ENCODE measurements around the gene ABLIM2. TPM values are rescaled to one million over a fixed set of nuclear protein-coding genes. Genes with fewer than 3 reads are reported as not detected.

Gene ABLIM2
- total RNA-seq, 6 experiments from 2014 or later, result 0.14 TPM; not detected in 5

GRCh38 chr4:8103421-8104390 is 54.9 kb downstream of the ABLIM2 start:
- no peak for DNase-seq
- Mint-ChIP-seq H3K9me3 (no peaks in the 10 kb centered on the region), H3K4me1 (ENCODE audit: low read depth) (0 out of 2 replicates have a peak, but pooled peaks cover 4% of the 10 kb centered on the region), H3K36me3 (ENCODE audit: low read depth) (no peaks in the 10 kb centered on the region), H3K4me3 (no peak overlapping the region), H3K27me3 (ENCODE audit: insufficient read depth) (peaks cover 46% of the 10 kb centered on the region), H3K27ac (no peak overlapping the region)
- no peak for TF ChIP-seq CTCF (IDR thresholded peaks at IDR 0.05)

- no peak for DNase-seq
- Mint-ChIP-seq H3K36me3 (ENCODE audit: low read depth) (no peaks in the 10 kb centered on the region), H3K4me3 (no peak overlapping the region), H3K27ac (no peak overlapping the region), H3K4me1 (ENCODE audit: low read depth) (0 out of 2 replicates have a peak, but pooled peaks cover 4% of the 10 kb centered on the region), H3K9me3 (no peaks in the 10 kb centered on the region), H3K27me3 (ENCODE audit: insufficient read depth) (peaks cover 49% of the 10 kb centered on the region)
- TF ChIP-seq CTCF (IDR thresholded peaks at IDR 0.05), result no peak
Observed at GRCh38 chr4:8102831-8103230, 55.8 kb downstream of the ABLIM2 start.

- Mint-ChIP-seq H3K4me3 (no peak overlapping the region), H3K4me1 (ENCODE audit: low read depth) (0 out of 2 replicates have a peak, but pooled peaks cover 4% of the 10 kb centered on the region), H3K9me3 (no peaks in the 10 kb centered on the region), H3K36me3 (ENCODE audit: low read depth) (no peaks in the 10 kb centered on the region), H3K27me3 (ENCODE audit: insufficient read depth) (peaks cover 43% of the 10 kb centered on the region), H3K27ac (no peak overlapping the region)
- TF ChIP-seq CTCF (IDR thresholded peaks at IDR 0.05), result no peak
- DNase-seq, result no peak
Observed at GRCh38 chr4:8102076-8102355, 56.6 kb downstream of the ABLIM2 start.

- no peak overlapping the region for H3K27ac Mint-ChIP-seq
- no peaks in the 10 kb centered on the region for H3K36me3 Mint-ChIP-seq (ENCODE audit: low read depth)
- no peak for DNase-seq
- TF ChIP-seq CTCF (IDR thresholded peaks at IDR 0.05), result no peak
- H3K9me3 Mint-ChIP-seq, result no peaks in the 10 kb centered on the region
- H3K4me1 Mint-ChIP-seq (ENCODE audit: low read depth), result 0 out of 2 replicates have a peak, but pooled peaks cover 4% of the 10 kb centered on the region
- peaks cover 45% of the 10 kb centered on the region for H3K27me3 Mint-ChIP-seq (ENCODE audit: insufficient read depth)
- no peak overlapping the region for H3K4me3 Mint-ChIP-seq
Observed at GRCh38 chr4:8101213-8102075, 57.2 kb downstream of the ABLIM2 start.

GRCh38 chr4:8099981-8100464 is 58.6 kb downstream of the ABLIM2 start:
- H3K27ac Mint-ChIP-seq, result no peak overlapping the region
- H3K9me3 Mint-ChIP-seq, result peaks cover 9% of the 10 kb centered on the region
- H3K27me3 Mint-ChIP-seq (ENCODE audit: insufficient read depth), result peaks cover 47% of the 10 kb centered on the region
- 0 out of 2 replicates have a peak, but pooled peaks cover under 1% of the 10 kb centered on the region for H3K36me3 Mint-ChIP-seq (ENCODE audit: low read depth)
- no peak for TF ChIP-seq CTCF (IDR thresholded peaks at IDR 0.05)
- no peak for DNase-seq
- no peak overlapping the region for H3K4me3 Mint-ChIP-seq
- 0 out of 2 replicates have a peak, but pooled peaks cover 4% of the 10 kb centered on the region for H3K4me1 Mint-ChIP-seq (ENCODE audit: low read depth)
